T-helper 17 cell (primary cell): Measurements from ENCODE around the gene C1RL. TPM values are rescaled to one million over a fixed set of nuclear protein-coding genes. Genes with fewer than 3 reads are reported as not detected.
"Not testable (repeated sequence)": the region's sequence is repeated elsewhere in the genome, so short reads cannot be mapped to it uniquely, and the experiment has no call there.

Experiments
- ATAC-seq: fragments of 150-1000 bp; cut with Tn5 transposase; 2 replicates; pipeline ENCODE4 v1.10.0; 2021; ENCODE audit warnings: mild to moderate bottlenecking, moderate library complexity
- DNase-seq, 3 donors: peaks; one replicate each; pipeline versions ENCODE4 v3.0.0 to v3.0.0-alpha.2; 2020 to 2021
- H3K9me3 ChIP-seq: one replicate; pipeline ENCODE4 v1.7.0; 2013; ENCODE audit warnings: low read length, mild to moderate bottlenecking; ENCODE audit not compliant: control insufficient read depth, poor library complexity, severe bottlenecking
- H3K27ac Mint-ChIP-seq: one replicate; pipeline ENCODE4 v1.8.0; 2022; ENCODE audit warnings: mild to moderate bottlenecking, moderate library complexity, mixed read lengths
- H3K27me3 Mint-ChIP-seq: one replicate; pipeline ENCODE4 v1.8.0; 2022; ENCODE audit warnings: mixed read lengths
- H3K36me3 Mint-ChIP-seq: one replicate; pipeline ENCODE4 v1.8.0; 2022; ENCODE audit warnings: low read depth, mixed read lengths
- H3K4me1 Mint-ChIP-seq: one replicate; pipeline ENCODE4 v1.8.0; 2022; ENCODE audit warnings: mild to moderate bottlenecking, mixed read lengths
- H3K4me3 Mint-ChIP-seq: one replicate; pipeline ENCODE4 v1.8.0; 2022; ENCODE audit warnings: mild to moderate bottlenecking, moderate library complexity, mixed read lengths
- total RNA-seq, 4 donors: library from RNA in 2 of 4; stranded (reverse) in 2 of 4; gene quantifications; one replicate each; pipeline ENCODE4 v1.2.3 and lab custom pipeline; 2022 to 2026

Gene C1RL
- total RNA-seq, 2 donors from 2014 or later = 21.4 to 27.2 TPM

DNA sequence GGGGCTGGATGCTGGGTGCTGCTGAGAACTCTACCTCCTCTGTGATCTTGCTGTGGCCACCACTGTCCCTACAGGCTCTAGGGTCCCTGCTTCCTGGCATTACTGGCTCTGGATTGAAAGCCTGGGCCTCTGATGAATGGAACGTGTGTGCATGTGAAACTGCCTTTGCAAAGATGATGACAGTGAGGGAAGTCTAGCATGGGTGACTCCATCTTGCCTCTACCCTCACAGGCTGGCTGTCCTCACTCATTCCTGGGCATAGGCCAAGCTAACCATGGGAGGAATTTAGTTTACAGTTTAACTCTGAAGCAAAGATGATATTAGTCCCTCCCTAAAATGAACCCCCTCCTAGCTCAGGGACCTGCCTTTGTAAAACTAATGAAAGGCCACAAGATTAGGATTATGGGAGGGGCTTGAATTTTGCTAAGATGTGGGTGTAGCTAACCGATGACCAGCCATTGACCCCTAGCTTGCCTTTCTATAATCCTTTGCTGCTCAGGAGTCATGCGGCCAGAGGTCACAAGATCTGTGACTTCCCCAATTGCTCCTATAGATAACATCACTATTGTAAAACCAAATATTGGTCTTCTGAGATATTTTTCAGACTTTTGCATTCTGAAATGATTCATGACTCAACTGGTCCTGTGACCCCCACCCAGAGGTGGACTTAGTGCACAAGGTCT lies 50.7 kb downstream of the C1RL start:
- ATAC-seq (no peak), DNase-seq (no peak)
- Mint-ChIP-seq H3K36me3 (no peaks in the 10 kb centered on the region), H3K4me1 (peaks cover 2% of the 10 kb centered on the region), H3K27ac (no peak overlapping the region), H3K27me3 (peaks cover 67% of the 10 kb centered on the region), H3K4me3 (no peak overlapping the region)
- no peaks in the 10 kb centered on the region for H3K9me3 ChIP-seq

DNA sequence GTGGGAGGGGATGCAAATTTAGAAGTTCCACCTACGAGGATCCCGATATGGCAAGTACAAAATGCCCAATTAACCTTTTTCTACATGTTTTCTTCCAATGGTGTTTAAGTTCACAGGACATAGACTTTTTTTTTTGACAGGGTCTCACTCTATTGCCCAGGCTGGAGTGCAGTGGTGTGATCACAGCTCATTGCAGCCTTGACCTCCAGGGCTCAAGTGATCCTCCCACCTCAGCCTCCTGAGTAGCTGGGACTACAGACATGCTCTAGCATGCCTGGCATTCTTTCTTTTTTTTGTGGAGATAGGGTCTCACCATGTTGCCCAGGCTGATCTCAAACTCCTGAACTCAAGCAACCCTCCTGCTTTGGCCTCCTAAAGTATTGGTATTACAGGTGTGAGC lies 53.3 kb downstream of the C1RL start:
- H3K4me3 Mint-ChIP-seq, ATAC-seq: not testable (repeated sequence)

DNA sequence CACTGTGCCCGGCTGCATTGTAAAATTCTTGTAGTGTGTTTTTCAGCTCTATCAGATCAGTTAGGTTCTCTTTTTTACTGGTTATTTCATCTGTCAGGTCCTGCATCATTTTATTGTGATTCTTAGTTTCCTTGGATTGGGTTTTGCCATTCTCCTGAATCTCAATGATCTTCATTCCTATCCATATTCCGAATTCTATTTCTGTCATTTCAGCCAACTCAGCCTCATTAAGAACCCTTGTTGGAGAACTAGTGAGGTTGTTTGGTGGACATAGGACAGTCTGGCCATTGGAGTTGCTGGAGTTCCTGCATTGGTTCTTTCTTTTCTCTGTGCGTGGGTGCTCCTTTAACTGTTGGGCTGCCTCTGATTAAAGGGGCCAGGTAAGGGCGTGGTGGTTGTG lies 54.1 kb downstream of the C1RL start:
- ATAC-seq (no peak), DNase-seq (no peak)
- H3K4me1 Mint-ChIP-seq = peaks cover 2% of the 10 kb centered on the region
- no peaks in the 10 kb centered on the region for H3K9me3 ChIP-seq
- H3K4me3 Mint-ChIP-seq = no peak overlapping the region
- no peak overlapping the region for H3K27ac Mint-ChIP-seq
- H3K36me3 Mint-ChIP-seq = no peaks in the 10 kb centered on the region
- peaks cover 70% of the 10 kb centered on the region for H3K27me3 Mint-ChIP-seq

More for the DNA sequence above, 53.3 kb downstream of the C1RL start:
- H3K36me3 Mint-ChIP-seq, H3K27ac Mint-ChIP-seq, DNase-seq, H3K4me1 Mint-ChIP-seq, H3K9me3 ChIP-seq: not testable (repeated sequence)
- peaks cover 78% of the 10 kb centered on the region for H3K27me3 Mint-ChIP-seq

DNA sequence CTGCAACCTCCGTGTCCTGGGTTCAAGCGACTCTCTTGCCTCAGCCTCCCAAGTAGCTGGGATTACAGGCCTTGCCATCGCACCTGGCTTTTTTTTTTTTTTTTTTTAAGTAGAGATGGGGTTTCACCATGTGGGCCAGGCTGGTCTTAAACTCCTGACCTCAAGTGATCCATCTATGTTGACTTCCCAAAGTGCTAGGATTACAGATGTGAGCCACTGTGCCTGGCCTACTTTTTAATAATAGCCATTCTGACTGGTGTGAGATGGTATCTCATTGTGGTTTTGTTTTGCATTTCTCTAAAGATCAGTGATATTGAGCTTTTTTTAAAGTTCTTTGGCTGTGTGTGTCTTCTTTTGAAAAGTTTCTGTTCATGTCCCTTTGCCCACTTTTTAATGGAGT lies 59.0 kb downstream of the C1RL start:
- not testable (repeated sequence) for H3K36me3 Mint-ChIP-seq, ATAC-seq, H3K4me3 Mint-ChIP-seq, H3K4me1 Mint-ChIP-seq, DNase-seq, H3K27ac Mint-ChIP-seq, H3K9me3 ChIP-seq
- peaks cover 35% of the 10 kb centered on the region for H3K27me3 Mint-ChIP-seq

DNA sequence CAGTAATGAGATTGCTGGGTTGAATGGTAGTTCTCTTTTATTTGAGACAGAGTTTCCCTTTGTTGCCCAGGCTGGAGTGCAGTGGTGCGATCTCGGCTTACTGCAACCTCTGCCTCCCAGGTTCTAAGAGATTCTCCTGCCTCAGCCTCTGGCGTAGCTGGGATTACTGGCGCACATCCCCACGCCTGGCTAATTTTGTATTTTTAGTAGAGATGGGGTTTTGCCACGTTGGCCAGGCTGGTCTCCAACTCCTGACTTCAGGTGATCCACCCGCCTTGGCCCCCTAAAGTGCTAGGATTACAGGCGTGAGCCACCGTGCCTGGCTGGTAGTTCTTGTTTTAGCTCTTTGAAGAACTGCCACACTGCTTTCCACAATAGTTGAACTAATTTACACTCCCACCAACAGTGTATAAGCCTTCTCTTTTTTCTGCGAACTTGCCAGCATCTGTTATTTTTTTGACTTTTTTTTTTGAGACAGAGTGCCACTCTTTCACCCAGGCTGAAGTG lies 59.5 kb downstream of the C1RL start:
- H3K27me3 Mint-ChIP-seq = peaks cover 30% of the 10 kb centered on the region
- H3K27ac Mint-ChIP-seq, H3K9me3 ChIP-seq, ATAC-seq, DNase-seq, H3K4me3 Mint-ChIP-seq, H3K4me1 Mint-ChIP-seq, H3K36me3 Mint-ChIP-seq: not testable (repeated sequence)

DNA sequence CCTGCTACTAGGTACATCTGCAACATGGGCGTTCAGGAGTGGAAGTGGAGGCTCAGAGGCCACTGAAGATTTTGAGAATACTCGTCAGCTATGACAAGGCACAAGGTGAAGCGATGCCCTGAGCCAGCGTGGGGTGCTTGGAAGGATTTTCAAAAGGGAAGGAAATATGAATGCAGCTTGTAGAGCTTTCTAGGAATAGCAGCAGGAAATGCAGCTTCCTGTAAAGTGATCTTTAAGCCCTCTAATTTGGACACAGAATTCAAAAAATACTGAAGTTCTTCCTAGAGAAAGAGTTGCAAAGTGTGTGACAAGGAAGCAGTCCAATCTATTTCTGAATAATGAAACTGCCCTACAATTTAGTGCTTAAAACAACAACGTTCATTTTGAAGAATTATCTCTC lies 61.7 kb downstream of the C1RL start:
- no peaks in the 10 kb centered on the region for H3K36me3 Mint-ChIP-seq
- peaks cover 8% of the 10 kb centered on the region for H3K4me1 Mint-ChIP-seq
- DNase-seq (no peak), ATAC-seq (no peak)
- H3K9me3 ChIP-seq = no peaks in the 10 kb centered on the region
- H3K27ac Mint-ChIP-seq = no peak overlapping the region
- no peak overlapping the region for H3K4me3 Mint-ChIP-seq
- H3K27me3 Mint-ChIP-seq = peaks cover 11% of the 10 kb centered on the region

DNA sequence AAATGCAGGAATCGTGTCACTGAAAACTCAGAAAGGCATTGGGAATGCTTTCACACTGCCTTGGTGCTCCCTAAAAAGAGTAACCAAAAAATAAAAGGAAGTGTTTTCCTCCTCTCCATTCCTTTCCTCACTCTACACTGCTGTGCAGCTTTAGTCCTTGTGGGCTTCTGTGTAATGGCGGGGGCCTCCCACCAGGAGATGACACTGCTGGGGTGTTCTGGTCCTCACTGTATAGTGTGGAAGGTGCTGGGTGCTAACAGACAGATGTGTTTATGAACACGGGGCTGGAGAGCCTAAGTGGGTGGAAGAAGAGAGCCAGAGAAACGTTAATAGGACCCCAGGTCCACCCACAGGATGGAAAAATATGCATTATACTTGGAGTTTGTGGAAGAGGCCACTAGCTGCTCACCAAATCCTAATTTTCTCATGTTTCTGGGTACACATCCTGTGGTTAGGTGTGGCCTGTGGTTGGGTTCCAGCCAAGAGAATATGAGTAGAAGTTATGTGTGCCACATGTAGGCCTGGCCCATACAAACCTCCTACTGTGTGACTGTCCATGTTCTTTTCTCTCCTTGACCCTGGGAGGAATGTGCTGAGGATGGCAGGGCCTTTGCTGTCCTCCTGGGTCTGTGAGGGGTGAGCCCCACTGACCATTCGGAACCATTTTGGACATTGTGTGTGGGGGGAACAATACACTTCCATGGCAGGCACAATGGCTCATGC lies 62.5 kb downstream of the C1RL start:
- Mint-ChIP-seq H3K27ac (no peak overlapping the region), H3K36me3 (no peaks in the 10 kb centered on the region), H3K27me3 (peaks cover 3% of the 10 kb centered on the region), H3K4me3 (peak overlapping the region; percentile 41), H3K4me1 (peaks cover 8% of the 10 kb centered on the region)
- ATAC-seq (no peak), DNase-seq (no peak)
- H3K9me3 ChIP-seq = no peaks in the 10 kb centered on the region

DNA sequence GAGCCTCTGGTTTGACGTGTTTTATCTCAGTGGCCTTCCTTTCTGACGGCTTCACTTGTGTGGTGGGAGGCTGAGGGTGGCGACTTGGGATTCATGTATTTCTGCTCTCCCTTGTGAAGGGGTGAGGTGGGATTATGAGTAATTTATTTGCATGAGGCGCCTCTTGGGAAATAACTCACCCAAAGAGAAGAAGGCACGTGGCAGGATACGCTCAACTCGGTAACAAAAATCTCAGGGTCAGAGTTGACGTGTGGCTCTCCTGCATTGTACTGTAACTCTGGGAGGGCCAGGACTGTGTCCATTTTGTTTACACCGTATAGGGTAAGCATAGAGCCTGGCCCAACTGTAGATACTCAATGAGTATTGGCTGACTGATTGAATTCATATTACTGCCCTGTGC lies 63.1 kb downstream of the C1RL start:
- Mint-ChIP-seq H3K4me3 (no peak overlapping the region), H3K27me3 (no peaks in the 10 kb centered on the region), H3K27ac (no peak overlapping the region), H3K36me3 (no peaks in the 10 kb centered on the region), H3K4me1 (peaks cover 8% of the 10 kb centered on the region)
- H3K9me3 ChIP-seq = no peaks in the 10 kb centered on the region
- no peak for DNase-seq
- ATAC-seq = no peak

Other genes with a start within 250 kb of the C1RL start
- gene TPI1, start 241.7 kb downstream of the C1RL start, total RNA-seq = 100 to 1,000 TPM; 140 to 144 TPM
- 1 to 10 TPM; 6.7 to 8.7 TPM for gene SPSB2, start 235.9 kb downstream of the C1RL start, total RNA-seq
- gene LRRC23, start 204.4 kb downstream of the C1RL start, total RNA-seq = 10 to 100 TPM in 1 of 2 donors, 1 to 10 TPM in 1; 7.3 to 13.4 TPM
- 10 to 100 TPM; 80.2 to 80.7 TPM for gene ENO2, start 194.6 kb downstream of the C1RL start, total RNA-seq
- 10 to 100 TPM; 24.1 to 28.9 TPM for gene ATN1, start 181.3 kb downstream of the C1RL start, total RNA-seq
- not detected for gene RNU7-1, start 165.4 kb downstream of the C1RL start, total RNA-seq
- 100 to 1,000 TPM; 192 to 226 TPM for gene C12orf57, start 165.2 kb downstream of the C1RL start, total RNA-seq
- 100 to 1,000 TPM; 115 to 177 TPM for gene PTPN6, start 157.9 kb downstream of the C1RL start, total RNA-seq
- 100 to 1,000 TPM; 145 to 150 TPM for gene PHB2, start 138.6 kb downstream of the C1RL start, total RNA-seq
- gene EMG1, start 138.3 kb downstream of the C1RL start, total RNA-seq = 10 to 100 TPM; 36.2 to 36.9 TPM
- 10 to 100 TPM; 34.3 to 45.2 TPM for gene LPCAT3, start 90.7 kb downstream of the C1RL start, total RNA-seq
- 1 to 10 TPM; 2.9 to 3.0 TPM for gene C1S, start 48.5 kb downstream of the C1RL start, total RNA-seq
- 1 to 10 TPM; 3.4 to 7.2 TPM for gene C1R, start 16.8 kb downstream of the C1RL start, total RNA-seq
- not detected for gene RBP5, start 19.7 kb upstream of the C1RL start, total RNA-seq
- 10 to 100 TPM; 45.8 to 62.6 TPM for gene CLSTN3, start 21.2 kb upstream of the C1RL start, total RNA-seq
- gene PEX5, start 80.5 kb upstream of the C1RL start, total RNA-seq = 10 to 100 TPM; 13.1 to 14.6 TPM
- not detected for gene ACSM4, start 194.9 kb upstream of the C1RL start, total RNA-seq